GM13976 (cell line): ENCODE results near the gene FMNL1.
A peak's percentile ranks its signal among the peaks of the same experiment; 100 is the strongest.

Experiments
- DNase-seq: peaks from one replicate; pipeline ENCODE4 v3.0.0; 2012; ENCODE audit warnings: low spot score
- in situ Hi-C: fragments of 300-500 bp; cut with MboI; formaldehyde crosslinking; loops from one replicate; pipeline ENCODE4 v1.12.0; 2022; ENCODE audit warnings: low sequenced_read_pairs, mixed read lengths, inconsistent platforms; ENCODE audit not compliant: unreplicated experiment
- TF ChIP-seq, protein P1 (sequence below): IDR thresholded peaks from 2 replicates; pipeline ENCODE4 v1.5.1; 2012; ENCODE audit warnings: borderline replicate concordance, mild to moderate bottlenecking; ENCODE audit not compliant: insufficient read depth; ENCODE audit errors: extremely low read depth, missing control alignments, control extremely low read depth

FMNL1 gene

DNA sequence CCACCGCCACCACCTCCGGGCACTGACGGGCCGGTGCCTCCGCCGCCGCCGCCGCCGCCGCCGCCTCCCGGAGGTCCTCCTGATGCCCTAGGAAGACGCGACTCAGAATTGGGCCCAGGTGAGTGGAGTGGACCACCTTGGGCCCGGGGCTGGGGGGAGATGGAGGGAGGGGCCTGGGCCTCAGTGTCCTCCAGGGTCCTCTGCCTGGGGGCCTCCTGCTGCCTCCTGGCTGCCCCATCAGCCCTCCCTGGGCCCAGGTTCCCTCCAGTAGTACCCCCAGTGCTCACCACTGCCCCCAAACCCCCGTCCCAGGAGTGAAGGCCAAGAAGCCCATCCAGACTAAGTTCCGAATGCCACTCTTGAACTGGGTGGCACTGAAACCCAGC, 20.3 kb downstream of the FMNL1 start:
- no peak for DNase-seq
- in situ Hi-C loops, result no loop called here
- TF ChIP-seq, protein P1, sequence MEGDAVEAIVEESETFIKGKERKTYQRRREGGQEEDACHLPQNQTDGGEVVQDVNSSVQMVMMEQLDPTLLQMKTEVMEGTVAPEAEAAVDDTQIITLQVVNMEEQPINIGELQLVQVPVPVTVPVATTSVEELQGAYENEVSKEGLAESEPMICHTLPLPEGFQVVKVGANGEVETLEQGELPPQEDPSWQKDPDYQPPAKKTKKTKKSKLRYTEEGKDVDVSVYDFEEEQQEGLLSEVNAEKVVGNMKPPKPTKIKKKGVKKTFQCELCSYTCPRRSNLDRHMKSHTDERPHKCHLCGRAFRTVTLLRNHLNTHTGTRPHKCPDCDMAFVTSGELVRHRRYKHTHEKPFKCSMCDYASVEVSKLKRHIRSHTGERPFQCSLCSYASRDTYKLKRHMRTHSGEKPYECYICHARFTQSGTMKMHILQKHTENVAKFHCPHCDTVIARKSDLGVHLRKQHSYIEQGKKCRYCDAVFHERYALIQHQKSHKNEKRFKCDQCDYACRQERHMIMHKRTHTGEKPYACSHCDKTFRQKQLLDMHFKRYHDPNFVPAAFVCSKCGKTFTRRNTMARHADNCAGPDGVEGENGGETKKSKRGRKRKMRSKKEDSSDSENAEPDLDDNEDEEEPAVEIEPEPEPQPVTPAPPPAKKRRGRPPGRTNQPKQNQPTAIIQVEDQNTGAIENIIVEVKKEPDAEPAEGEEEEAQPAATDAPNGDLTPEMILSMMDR, result no peak

DNA sequence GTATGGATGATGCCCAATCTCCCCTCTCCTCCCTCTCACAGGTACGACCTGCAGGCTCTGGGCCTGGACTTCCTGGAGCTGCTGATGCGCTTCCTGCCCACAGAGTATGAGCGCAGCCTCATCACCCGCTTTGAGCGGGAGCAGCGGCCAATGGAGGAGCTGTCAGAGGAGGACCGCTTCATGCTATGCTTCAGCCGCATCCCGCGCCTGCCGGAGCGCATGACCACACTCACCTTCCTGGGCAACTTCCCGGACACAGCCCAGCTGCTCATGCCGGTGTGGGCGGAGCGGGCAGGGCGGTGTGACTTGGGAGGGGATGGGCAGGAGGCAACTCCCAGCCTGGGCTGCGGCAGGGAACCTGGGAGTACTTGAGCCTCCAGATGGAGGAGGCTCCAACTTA, 22.1 kb downstream of the FMNL1 start:
- TF ChIP-seq, protein P1, result no peak
- no peak for DNase-seq
- in situ Hi-C loops, result no loop called here

DNA sequence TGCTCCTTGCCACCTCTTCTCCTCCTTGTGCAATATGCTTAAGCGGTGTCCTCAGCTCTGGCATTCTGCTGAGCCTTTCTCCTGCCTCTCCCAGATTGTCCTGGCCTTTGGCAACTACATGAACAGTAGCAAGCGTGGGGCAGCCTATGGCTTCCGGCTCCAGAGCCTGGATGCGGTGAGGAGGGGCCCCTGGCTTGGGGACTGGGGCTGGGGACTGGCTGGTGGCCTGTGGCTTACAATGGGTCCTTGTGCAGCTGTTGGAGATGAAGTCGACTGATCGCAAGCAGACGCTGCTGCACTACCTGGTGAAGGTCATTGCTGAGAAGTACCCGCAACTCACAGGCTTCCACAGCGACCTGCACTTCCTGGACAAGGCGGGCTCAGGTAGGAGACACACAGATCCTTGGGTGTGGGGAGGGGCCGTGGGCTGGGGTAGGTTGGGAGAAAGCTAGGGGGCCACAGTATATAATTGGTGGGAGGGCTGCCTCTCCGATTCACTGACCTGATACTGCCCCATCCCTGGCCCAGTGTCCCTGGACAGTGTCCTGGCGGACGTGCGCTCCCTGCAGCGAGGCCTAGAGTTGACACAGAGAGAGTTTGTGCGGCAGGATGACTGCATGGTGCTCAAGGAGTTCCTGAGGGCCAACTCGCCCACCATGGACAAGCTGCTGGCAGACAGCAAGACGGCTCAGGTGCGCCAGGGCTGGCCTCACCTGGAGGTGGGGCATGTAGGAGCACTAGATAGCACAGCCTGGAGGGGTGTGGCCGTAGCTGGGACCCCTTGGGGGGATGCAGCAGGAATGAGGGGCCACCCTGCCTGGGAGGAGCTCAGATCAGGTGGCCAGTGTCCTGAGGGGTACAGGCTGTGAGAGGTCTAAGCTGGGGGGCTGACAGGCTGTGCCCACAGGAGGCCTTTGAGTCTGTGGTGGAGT, 23.3 kb downstream of the FMNL1 start:
- TF ChIP-seq, protein P1, result no peak
- in situ Hi-C loops, result no loop called here
- no peak for DNase-seq

DNA sequence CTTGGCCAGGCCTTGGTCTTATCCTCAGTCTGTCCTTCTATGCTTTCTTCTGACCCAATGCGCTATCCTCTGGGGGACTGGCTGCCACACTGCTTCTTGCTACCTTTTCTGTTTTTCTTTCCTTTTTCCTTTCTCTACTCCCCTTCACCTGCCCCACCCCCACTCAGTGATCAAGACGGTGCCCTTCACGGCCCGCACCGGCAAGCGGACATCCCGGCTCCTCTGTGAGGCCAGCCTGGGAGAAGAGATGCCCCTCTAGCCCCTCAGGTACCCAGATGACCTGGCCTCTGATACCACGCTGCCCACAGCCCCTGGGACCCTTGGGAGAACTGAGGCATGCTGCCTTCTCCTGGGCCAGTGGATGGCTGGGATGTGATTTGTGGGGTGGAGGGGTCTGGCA, 24.7 kb downstream of the FMNL1 start:
- in situ Hi-C loops, result no loop called here

DNA sequence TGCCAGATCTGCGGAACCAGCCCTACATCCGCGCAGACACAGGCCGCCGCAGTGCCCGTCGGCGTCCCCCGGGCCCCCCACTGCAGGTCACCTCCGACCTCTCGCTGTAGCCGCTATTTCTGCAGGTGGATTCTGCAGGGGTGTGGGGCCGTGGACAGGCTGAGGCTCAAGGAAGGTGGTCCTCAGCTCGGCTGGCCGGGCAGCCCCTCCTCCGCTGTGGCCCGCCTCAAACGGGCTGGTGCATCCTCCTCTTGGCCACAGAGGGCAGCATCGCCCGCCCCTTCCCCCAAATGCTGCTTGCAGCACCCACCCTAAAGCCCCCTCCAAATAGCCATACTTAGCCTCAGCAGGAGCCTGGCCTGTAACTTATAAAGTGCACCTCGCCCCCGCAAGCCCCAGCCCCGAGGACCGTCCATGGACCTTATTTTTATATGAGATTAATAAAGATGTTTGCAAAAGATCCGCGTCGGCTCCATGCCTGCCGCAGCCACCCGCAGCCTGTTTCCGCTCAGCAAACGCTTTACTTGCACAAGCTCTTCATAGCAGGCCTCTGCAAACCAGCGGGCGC, 25.3 kb downstream of the FMNL1 start:
- TF ChIP-seq, protein P1, result no peak

More for the DNA sequence above, 24.7 kb downstream of the FMNL1 start:
- TF ChIP-seq, protein P1, result no peak
- no peak for DNase-seq

DNA sequence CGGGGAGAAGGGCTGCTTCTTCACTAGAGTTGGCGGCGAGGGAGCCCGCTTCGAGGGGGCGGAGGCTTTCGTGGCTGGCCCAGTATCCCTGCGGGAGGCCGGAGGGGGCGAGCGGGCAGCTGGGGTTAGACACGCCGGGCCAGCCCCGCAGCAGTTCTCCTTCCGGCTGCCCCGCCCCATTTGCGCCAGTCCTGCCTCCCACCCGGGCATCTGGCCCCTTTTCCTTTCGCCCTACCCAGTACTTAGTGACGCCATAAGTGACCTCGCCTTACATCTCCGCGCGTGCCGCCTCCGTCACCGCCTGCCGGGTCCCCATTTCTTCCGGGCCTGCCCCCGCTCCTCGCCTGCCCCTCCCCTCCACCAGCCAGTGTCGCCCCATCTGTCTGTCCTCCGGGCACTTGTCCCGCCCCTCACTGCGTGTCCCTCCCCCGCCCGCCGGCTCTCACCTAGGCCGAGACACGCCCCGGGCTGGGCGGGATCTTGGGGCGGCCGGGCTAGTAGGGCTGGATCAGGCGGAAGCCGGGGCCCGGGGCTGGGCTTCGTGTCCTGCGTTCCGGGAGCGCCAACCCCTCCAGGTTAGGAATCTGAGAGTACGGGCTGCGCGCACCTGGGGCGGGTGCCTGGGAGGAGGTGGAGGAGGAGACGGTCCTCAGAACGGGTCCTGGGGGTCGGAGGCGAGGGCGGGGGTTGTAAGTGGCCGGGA, 25.9 kb downstream of the FMNL1 start:
- TF ChIP-seq, protein P1, result no peak
- DNase-seq, result peak; percentile 99
- in situ Hi-C loops, result no loop called here

More for the DNA sequence above, 25.3 kb downstream of the FMNL1 start:
- DNase-seq, result no peak
- in situ Hi-C loops, result no loop called here
